Measurements from ENCODE around the gene CCDC87.
"Not testable (repeated sequence)": the region's sequence is repeated elsewhere in the genome, so short reads cannot be mapped to it uniquely, and the experiment has no call there.

The CCDC87 gene, protein sequence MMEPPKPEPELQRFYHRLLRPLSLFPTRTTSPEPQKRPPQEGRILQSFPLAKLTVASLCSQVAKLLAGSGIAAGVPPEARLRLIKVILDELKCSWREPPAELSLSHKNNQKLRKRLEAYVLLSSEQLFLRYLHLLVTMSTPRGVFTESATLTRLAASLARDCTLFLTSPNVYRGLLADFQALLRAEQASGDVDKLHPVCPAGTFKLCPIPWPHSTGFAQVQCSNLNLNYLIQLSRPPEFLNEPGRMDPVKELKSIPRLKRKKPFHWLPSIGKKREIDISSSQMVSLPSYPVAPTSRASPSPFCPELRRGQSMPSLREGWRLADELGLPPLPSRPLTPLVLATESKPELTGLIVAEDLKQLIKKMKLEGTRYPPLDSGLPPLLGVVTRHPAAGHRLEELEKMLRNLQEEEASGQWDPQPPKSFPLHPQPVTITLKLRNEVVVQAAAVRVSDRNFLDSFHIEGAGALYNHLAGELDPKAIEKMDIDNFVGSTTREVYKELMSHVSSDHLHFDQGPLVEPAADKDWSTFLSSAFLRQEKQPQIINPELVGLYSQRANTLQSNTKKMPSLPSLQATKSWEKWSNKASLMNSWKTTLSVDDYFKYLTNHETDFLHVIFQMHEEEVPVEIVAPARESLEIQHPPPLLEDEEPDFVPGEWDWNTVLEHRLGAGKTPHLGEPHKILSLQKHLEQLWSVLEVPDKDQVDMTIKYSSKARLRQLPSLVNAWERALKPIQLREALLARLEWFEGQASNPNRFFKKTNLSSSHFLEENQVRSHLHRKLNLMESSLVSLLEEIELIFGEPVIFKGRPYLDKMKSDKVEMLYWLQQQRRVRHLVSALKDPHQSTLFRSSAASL

DNA sequence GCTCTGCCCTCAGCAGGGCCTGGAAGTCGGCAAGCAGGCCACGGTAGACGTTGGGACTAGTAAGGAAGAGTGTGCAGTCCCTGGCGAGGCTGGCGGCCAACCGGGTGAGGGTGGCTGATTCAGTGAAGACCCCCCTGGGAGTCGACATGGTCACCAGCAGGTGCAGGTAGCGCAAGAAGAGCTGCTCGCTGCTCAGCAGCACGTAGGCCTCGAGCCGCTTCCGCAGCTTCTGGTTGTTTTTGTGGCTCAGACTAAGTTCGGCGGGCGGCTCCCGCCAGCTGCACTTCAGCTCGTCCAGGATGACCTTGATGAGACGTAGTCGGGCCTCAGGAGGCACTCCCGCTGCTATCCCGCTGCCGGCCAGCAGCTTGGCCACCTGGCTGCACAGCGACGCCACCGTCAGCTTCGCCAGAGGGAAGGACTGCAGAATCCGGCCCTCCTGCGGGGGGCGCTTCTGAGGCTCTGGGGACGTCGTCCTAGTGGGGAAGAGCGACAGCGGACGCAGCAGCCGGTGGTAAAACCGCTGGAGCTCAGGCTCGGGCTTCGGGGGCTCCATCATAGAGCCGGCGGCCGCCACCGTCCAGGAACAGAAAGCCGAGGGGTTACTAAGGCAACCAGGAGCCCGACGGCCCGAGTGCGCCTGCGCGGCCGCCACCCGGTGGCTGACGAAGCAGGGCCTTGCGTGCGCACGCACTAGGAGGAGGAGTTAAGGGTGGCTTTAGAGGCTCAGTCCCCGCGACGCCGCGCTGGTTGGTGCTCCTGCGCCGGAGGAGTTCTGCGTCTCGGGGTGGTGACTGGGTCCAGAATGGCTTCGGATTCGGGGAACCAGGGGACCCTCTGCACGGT, at the start of gene CCDC87, which contains the start of gene CCS:
Gene CCDC87 (minus strand): TSS at position 607 of the 846 bp plus-strand sequence. CDS start 48 bp downstream, at position 559.
Gene CCS (plus strand): TSS at position 729 of the 846 bp plus-strand sequence. CDS start 77 bp downstream, at position 806.
- peak; percentile 100 for DNase-seq (ENCODE audit: low spot score)

DNA sequence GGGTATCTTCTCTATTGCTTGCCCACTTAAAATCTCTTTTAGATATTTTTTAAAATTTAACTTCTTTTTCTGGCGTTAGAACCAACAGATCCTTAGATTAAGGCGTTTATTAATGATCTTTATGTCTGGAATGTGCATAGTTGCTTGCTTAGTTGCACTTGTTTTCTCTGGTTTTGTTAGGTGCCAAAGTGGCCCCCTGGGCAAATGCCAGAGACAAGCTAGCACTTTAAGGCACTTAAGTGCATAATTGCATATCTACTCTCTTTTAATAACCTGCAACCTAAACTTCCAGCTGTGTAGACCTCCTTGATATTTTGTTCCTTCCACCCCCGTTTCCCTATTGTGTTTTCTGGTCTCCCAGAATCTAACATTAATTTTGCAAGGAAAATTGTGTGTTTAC, 49.0 kb upstream of the CCDC87 start:
- DNase-seq (ENCODE audit: low spot score), result no peak

DNA sequence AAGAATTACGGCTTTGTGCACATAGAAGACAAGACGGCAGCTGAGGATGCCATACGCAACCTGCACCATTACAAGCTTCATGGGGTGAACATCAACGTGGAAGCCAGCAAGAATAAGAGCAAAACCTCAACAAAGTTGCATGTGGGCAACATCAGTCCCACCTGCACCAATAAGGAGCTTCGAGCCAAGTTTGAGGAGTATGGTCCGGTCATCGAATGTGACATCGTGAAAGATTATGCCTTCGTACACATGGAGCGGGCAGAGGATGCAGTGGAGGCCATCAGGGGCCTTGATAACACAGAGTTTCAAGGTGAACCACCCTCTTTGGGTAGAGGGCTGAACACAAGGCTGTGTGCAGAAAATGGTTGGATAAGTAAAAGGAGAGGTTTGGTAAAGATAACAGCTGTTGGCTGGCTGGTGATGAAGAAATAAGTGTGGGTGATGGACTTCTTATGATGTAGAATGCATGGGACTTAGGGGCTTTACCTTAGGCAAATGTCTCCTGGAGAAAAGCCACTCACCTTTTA, 47.0 kb upstream of the CCDC87 start:
- DNase-seq (ENCODE audit: low spot score), result not testable (repeated sequence)

DNA sequence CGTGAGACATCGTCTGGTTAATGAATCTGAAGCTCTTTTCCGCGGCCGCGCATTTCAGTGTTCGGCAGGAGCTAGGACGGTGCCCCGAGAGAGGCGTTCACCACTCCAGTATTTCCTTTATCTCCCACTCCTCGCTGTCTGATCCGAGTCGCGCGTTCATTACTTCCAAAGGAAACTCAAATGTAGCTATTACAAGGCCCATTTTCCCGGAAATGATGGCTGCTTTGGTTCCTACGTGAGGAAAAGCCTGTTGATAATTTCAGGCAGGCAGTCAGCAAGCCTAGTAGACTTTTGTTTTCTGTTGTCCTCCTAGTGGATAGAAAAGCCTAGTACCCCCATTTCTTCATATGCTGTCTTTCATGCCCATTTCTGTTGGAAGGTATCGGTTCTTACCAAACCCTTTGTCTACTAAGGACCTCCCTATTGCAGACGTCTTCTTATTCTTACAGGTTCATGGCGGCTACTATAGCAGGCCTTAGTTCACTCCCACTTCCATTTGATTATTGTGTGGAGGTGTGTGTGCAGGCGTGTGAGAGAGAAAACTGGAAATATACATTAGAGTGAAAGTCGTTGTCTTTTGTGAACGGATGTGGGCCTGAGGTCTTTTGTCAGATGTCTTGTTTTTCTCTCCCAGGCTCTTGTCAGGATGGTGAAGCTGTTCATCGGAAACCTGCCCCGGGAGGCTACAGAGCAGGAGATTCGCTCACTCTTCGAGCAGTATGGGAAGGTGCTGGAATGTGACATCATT, 46.4 kb upstream of the CCDC87 start:
- no peak for DNase-seq (ENCODE audit: low spot score)

DNA sequence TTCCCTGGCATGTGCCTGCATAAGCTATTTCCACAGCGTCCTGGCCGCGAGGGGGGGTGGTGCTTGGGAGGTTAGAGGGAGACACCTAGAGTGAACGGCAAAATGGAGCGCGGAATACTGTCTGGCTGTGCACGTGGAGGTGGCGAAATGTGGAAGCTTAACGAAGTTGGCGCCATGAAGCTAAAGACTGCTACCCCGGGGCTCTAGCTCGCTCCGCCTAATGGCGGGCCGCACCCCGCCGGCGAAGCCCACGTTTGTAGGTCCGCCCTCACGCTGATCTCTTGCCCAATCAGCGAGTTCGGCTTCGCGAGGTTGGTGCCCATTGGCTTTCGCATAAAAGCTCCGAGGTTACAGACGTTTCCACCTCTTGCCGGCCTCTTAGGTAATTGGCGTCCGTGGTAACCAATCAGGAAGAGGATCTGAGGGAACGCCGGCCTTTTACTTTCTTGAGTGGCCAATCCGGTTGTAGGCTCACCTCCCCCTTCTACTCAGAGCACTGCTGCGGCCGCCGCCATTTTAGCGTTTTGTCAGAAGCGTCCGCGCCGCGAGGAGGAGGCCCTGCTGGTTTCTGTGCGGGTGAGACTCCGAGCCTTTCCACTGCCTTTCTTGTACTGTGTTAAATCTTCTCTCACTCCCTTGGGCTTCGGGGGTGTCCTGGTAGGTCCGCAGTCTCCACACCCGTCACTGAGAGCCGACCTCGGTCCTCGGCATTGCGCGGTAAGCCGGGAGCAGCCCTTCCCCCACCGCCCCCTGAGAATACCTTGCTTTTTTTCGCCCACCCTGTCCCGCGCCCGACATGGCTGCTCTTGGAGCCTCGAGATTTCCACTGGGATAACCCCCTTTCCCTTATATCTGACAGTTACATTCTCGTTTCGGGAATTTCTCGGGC, 45.6 kb upstream of the CCDC87 start, which contains the start of gene RBM4:
Gene RBM4 (plus strand): TSS at position 527 of the 889 bp plus-strand sequence. CDS start 1,009 bp downstream, outside the sequence.
- DNase-seq (ENCODE audit: low spot score), result peak; percentile 98

DNA sequence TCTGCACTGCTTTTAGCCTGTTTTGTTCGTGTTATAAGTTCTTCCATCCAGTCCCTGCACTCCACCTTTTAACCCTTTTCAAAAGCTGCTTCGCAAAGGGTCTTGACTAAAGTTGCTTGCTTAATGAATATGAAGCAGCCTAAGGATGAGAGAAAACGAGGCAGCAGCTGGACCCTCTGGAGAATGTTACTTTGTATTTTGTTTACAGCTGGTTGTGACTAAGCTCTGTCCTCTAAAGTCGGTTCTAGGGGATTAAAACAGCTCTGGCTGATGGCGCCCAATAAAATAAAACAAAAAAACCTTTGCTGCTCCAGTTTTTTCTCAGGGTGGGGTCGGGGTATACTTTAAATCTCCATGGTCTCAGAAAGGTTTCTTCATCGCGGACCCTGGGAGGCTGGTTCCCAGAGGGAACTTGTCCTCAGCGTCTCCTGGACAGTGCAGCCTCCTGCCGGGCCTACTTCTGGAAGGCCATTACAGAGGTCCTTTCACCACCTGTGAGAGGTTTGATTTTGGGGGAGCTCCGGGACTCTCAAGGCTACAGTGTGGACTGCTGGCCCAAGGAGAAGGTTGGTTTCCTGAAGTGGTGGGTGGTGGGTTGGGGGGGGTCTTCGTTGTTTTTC, 44.8 kb upstream of the CCDC87 start:
- no peak for DNase-seq (ENCODE audit: low spot score)

DNA sequence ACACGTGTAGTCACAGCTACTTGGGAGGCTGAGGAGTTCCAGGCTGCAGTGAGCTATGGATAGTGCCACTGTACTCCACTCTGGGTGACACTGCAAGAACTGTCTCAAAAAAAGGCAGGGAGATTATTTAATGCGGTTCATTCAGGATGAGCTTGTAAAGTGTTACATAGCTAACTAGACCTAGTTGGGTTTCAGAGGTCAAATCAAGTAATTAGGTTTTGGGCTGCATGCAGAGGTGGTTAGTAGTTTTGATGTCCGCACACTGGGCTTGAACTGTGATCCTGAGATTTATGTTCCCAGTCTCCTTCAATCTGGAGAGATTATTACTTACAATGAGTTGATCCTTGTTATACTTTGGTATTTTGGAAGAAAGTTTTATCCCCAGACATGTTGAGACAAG, 43.5 kb upstream of the CCDC87 start:
- no peak for DNase-seq (ENCODE audit: low spot score)

DNA sequence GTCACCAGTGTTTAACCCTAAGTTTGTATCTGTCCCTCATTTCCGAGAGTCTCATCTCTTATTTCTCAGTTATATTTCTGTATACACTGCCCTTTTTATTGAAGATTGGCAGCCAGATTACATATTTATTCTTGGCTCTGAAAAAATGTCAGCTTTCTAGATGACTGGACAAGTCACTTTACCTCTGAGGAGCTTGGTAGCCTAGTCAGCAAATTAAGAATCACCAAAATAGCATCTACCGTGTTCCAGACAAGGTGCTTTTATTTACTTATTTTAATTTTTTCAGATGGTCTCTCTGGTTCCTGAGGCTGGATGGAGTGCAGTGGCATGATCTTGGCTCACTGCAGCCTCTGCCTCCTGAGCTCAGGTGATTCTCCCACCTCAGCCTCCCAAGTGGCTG, 40.1 kb upstream of the CCDC87 start:
- DNase-seq (ENCODE audit: low spot score), result no peak

DNA sequence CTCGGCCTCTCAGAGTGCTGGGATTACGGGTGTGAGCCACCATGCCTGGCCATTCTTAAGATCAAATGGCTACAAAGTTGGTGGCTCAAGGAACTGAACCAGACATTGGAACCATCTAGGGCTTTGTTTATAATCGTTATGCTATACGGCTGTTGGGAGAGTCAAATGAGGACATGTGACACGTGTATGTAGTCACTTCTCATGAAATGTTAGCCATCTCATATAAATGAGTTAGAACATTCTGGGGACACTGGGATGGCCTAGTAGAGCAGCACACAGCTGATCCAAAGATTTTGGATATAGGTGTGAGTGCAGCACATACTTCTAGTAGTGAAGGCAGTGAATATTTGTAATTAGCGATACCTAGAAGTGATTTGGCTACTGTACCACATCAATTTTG, 39.0 kb upstream of the CCDC87 start:
- no peak for DNase-seq (ENCODE audit: low spot score)

DNA sequence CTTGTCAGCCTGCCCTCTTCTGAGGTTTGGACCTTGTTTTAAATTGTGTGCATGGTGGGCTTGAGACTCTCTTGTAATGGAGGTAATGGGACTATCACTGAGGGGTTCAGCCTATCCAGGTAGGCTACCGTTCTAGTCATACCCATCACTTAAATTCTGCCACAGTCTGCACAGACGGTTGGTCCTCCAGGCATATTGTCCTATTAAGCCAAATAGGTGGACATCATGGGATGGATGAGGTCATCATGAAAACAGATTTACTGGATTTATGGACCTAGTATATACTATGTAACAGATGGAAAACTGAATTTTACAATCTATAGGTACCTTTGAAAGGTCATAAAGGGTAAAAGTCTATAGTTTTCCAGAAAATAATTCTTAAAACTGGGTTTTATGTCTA, 36.5 kb upstream of the CCDC87 start:
- DNase-seq (ENCODE audit: low spot score), result no peak

DNA sequence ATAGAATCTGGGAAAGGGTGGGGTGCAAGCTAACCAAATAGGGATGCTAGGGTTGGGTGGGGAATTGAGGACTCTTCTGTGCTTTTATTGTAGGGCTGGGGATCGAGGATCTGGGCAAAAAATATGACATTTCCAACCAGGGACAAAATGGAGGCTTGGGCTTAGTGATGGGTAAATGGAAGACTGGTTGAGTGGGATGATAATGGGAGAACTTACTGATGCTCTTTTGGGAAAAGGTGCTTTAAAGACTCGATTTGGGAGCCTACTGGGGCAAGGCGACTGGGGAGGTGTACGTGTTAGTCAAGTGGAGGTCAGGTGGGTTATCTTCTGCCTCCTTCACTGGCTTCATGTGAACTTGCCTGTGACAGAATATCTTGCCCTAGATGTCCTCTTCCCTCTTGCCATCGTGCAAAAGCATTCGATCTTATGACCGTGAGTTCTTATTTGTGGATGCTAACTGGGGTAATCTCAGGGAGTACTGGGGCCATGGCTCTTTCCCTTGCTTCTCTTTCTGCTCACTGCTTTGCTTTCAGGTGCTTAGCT, 35.3 kb upstream of the CCDC87 start:
- no peak for DNase-seq (ENCODE audit: low spot score)

DNA sequence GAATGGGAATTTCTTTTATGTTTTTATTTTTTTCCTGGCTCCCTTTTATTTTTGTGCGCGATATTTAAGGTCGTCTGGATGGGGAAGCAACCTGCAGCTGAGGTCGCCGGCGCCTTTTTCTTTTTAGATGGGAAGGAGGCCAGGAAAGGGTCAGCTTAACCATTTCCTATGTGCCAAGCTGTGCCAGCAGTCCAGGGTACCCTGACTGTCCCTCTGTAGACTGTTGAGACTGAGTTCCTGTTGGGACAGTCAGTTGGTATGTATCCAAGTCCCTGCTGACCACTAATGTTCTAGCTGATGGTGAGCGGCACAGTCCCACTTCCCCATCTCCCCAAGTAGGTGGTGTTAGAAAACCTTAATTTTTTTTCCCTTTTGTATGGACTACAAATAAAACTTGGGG, 34.1 kb upstream of the CCDC87 start:
- no peak for DNase-seq (ENCODE audit: low spot score)

DNA sequence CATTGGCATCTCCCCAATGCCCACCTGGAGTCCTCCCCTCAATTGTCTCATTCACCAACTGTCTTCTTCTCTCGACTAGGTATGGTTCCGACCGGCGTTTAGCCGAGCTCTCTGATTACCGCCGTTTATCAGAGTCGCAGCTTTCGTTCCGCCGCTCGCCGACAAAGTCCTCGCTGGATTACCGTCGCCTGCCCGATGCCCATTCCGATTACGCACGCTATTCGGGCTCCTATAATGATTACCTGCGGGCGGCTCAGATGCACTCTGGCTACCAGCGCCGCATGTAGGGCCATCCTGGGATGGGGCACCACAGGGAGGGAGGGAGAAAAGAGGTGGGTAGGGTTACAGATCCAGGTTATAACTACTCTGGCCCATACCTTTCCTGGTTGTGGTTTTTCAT, 33.5 kb upstream of the CCDC87 start:
- DNase-seq (ENCODE audit: low spot score), result no peak

DNA sequence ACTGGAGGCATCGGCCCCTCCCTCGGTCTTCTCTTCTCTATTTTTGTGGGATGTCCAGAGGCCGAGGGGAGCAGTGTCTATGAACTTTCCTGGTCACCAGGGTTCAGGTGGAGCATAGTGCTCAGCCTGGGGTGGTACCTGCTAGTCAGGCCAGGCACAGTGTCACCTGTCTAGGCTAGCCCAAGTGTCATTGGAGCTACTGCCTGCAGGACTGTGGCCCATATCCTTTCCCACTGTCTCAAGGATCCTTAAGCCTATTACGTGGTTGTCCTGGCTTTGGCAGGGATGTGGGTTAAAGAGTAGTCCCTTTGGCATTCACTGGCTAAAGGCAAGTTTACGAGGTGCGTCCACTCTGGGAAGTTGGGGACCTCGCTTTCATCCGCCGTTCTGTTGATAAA, 32.9 kb upstream of the CCDC87 start:
- no peak for DNase-seq (ENCODE audit: low spot score)

DNA sequence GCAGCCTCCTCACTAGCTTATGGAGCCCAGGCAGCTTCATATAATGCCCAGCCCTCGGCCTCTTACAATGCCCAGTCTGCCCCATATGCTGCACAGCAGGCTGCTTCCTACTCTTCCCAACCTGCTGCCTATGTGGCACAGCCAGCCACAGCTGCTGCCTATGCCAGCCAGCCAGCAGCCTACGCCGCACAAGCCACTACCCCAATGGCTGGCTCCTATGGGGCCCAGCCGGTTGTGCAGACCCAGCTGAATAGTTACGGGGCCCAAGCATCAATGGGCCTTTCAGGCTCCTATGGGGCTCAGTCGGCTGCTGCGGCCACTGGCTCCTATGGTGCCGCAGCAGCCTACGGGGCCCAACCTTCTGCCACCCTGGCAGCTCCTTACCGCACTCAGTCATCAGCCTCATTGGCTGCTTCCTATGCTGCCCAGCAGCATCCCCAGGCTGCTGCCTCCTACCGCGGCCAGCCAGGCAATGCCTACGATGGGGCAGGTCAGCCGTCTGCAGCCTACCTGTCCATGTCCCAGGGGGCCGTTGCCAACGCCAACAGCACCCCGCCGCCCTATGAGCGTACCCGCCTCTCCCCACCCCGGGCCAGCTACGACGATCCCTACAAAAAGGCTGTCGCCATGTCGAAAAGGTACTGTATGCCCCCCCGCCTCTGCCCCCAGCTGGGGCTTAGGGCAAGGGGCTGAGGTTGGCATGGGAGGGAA, 32.3 kb upstream of the CCDC87 start:
- no peak for DNase-seq (ENCODE audit: low spot score)

DNA sequence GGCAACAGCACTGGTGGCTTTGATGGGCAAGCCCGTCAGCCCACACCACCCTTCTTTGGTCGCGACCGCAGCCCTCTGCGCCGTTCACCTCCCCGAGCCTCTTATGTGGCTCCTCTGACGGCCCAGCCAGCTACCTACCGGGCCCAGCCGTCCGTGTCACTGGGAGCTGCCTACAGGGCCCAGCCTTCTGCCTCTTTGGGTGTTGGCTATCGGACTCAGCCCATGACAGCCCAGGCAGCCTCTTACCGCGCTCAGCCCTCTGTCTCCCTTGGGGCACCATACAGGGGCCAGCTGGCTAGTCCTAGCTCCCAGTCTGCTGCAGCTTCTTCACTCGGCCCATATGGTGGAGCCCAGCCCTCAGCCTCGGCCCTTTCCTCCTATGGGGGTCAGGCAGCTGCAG, 31.6 kb upstream of the CCDC87 start:
- no peak for DNase-seq (ENCODE audit: low spot score)

DNA sequence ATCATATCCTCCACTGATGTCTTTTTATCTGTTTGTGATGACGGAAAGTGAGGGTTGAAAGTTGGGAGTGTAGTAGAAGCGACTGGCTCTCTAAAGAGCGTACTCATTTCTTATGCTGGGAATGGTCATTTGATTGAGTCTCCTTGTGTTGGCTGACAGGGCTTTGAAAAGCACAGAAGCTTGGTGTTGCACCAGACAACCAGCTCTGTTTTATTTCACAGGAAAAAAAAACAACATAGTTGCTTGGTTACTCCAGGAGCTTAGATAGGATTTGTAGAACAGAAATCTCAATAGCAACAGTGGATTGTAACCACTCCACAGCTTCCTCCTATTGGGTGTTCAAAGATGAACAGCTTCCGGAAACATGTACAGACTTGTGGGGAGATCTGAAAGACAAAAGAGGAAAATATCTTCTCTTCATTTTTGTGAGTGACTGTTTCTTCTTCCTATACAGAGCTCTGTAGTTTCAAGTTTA, 26.3 kb upstream of the CCDC87 start:
- DNase-seq (ENCODE audit: low spot score), result no peak

DNA sequence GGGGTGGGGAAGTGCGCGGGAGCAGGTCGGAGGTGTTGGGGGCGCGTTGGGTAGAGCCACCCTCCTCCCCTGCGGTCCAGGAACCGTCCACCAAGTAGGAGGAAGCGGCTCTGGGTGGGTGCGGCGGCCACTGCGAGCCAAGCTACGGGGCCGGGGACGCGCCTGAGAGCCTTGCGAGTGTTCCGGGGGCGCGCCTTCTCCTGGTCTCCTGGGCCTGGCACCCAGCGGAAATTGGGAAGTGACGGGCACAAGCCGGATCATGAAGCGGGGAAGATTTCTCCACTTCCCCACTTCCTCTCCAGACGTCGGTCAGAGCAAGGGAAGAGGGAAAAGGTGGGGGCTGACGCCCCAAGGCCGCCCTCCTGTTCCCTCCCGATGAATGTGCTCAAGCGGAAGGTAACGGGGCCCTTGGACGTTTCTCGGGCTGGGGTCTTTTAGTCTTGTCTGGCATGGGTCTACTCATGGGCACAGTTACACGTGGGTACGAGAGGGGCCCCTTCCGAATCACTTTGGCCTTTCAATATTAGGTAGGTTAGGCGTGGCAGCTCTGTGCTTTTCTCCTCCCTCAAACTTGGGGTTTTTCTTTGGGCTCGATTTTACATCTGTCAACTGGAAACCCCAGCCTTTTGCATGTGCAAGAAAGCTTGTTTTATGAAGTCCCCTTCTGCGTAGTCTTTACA, 24.4 kb upstream of the CCDC87 start:
- DNase-seq (ENCODE audit: low spot score), result no peak
